ENCODE measurements around the gene MRTFA. TPM values are rescaled to one million over a fixed set of nuclear protein-coding genes. Genes with fewer than 3 reads are reported as not detected.
A peak's percentile ranks its signal among the peaks of the same experiment; 100 is the strongest.

Gene MRTFA
- total and polyA plus RNA-seq, 5 experiments from 2014 or later = 10.7 to 122 (median 31.0) TPM

DNA sequence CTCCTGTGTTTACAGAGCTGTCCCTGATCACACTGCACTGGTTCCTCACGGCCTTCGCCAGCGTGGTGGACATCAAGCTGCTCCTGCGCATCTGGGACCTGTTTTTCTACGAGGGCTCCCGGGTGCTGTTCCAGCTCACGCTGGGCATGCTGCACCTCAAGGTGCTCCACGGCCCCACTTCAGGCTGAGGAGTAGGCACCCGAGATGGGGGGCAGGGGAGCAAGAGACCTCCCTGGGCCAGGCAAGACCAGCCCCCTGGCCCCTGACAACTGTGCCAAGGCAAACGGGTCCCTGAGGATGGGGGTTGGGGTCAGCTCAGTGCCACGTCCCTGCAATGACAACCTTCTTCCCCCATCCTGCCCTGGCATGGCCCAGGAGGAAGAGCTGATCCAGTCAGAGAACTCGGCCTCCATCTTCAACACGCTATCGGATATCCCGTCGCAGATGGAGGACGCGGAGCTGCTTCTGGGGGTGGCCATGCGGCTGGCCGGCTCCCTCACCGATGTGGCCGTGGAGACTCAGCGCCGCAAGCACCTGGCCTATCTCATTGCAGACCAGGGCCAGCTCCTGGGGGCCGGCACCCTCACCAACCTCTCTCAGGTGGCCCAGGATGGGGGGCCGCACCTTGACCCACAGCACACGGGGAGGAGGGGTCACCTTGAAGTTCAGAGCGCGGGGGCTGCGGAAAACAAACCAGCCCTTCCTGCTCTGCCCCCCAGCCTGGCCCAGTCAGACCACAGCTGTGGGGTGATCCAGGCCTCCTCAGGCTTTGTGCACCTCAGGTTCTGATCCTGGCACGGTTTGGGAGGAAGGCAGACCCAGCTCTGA lies 230.2 kb downstream of the MRTFA start:
- H3K4me1 Mint-ChIP-seq = peaks cover 21 to 35% (median 33%) of the 10 kb centered on the region in 4 donors
- POLR2A ChIA-PET = interaction anchor here (0.7 to 2.9 kb wide), 3 partner anchors 10 to 26 kb away, joined by 3 to 15 read pairs (median 6); no protein-coding TSS in a partner anchor

GRCh38 chr22:40405178-40406062 lies 231.1 kb downstream of the MRTFA start:
- ATAC-seq (no peak), DNase-seq (no peak)
- Mint-ChIP-seq H3K27ac (peak overlapping the region in 3 of 10 donors; percentile 56 to 72 (median 57)), H3K4me1 (peaks cover 21 to 44% (median 41%) of the 10 kb centered on the region in 4 donors), H3K9me3 (no peaks in the 10 kb centered on the region), H3K4me3 (no peak overlapping the region), H3K36me3 (peaks cover 0 to 62% (median 15%) of the 10 kb centered on the region in 3 donors), H3K27me3 (no peaks in the 10 kb centered on the region)
- POLR2A ChIA-PET = interaction anchor here (0.7 to 2.9 kb wide), 2 partner anchors 11 to 27 kb away, joined by 3 to 15 read pairs; no protein-coding TSS in a partner anchor

More for the DNA sequence above, 230.2 kb downstream of the MRTFA start:
- ATAC-seq (no peak), DNase-seq (no peak)
- H3K9me3 Mint-ChIP-seq = no peaks in the 10 kb centered on the region
- H3K27ac Mint-ChIP-seq = peak overlapping the region in 1 of 10 donors; percentile 72
- H3K4me3 Mint-ChIP-seq = no peak overlapping the region
- H3K27me3 Mint-ChIP-seq = no peaks in the 10 kb centered on the region
- H3K36me3 Mint-ChIP-seq = peaks cover 0 to 70% (median 15%) of the 10 kb centered on the region in 3 donors

DNA sequence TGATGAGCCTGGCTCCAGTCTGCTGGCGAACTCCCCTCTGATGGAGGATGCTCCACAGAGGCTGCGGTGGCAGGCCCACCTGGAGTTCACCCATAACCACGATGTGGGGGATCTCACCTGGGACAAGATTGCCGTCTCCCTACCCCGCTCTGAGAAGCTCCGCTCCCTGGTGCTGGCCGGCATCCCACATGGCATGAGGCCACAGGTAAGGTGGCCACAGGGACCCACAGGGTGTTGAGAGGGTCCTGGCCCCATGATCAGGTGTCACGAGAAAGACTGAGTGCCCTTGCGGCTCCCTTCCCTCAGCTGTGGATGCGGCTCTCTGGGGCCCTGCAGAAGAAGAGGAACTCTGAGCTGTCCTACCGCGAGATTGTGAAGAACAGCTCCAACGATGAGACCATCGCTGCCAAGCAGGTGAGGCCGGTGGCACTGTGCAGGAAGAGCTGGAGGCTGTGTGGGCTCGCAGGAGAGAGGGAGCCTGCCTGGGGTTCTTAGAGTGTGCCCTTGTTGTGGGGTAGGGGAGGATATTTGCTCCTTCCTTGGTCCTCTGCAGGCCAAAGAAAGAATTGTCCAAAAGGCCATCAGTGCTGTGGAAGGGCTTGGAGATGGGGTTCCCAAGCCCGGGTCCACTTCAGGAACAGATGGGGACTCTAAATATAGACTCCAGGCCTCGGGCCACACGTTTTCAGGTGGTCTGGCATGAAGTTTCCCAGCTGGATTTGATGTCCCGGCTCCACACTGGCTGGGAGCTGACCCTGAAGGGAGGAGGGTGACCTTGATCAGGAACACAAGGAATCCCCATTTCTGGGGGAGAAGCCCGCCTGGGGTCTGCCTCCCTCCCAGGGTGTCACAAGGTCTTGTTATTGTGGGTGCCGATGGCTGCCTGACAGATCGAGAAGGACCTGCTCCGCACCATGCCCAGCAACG lies 232.0 kb downstream of the MRTFA start:
- Mint-ChIP-seq H3K9me3 (no peaks in the 10 kb centered on the region), H3K4me1 (peaks cover 25 to 51% (median 50%) of the 10 kb centered on the region in 4 donors), H3K27ac (peak overlapping the region in 8 of 10 donors; percentile 11 to 96 (median 93)), H3K27me3 (no peaks in the 10 kb centered on the region), H3K36me3 (peaks cover 0 to 53% (median 15%) of the 10 kb centered on the region in 3 donors), H3K4me3 (peak overlapping the region in 4 of 10 donors; percentile 4 to 45 (median 32))
- DNase-seq (no peak), ATAC-seq (no peak)
- POLR2A ChIA-PET = interaction anchor here (1.1 to 1.6 kb wide), 2 partner anchors 11 to 22 kb away, joined by 3 to 9 read pairs; no protein-coding TSS in a partner anchor

- Mint-ChIP-seq H3K4me1 (peaks cover 28 to 60% (median 57%) of the 10 kb centered on the region in 4 donors), H3K27me3 (no peaks in the 10 kb centered on the region), H3K36me3 (peaks cover 0 to 46% (median 15%) of the 10 kb centered on the region in 3 donors), H3K9me3 (no peaks in the 10 kb centered on the region), H3K27ac (peak overlapping the region; percentile 76 to 96 (median 94)), H3K4me3 (peak overlapping the region in 6 of 10 donors; percentile 19 to 81 (median 35))
- no peak for ATAC-seq
- no peak for DNase-seq
- POLR2A ChIA-PET = interaction anchor here (0.5 to 1.6 kb wide), 4 partner anchors 12 to 203 kb away, joined by 3 to 9 read pairs (median 4); no protein-coding TSS in a partner anchor
Observed at GRCh38 chr22:40403651-40404050, 232.9 kb downstream of the MRTFA start.

- Mint-ChIP-seq H3K27ac (peak overlapping the region; percentile 60 to 96 (median 95)), H3K9me3 (no peaks in the 10 kb centered on the region), H3K27me3 (no peaks in the 10 kb centered on the region), H3K4me1 (peaks cover 28 to 65% (median 62%) of the 10 kb centered on the region in 4 donors), H3K36me3 (peaks cover 0 to 41% (median 15%) of the 10 kb centered on the region in 3 donors), H3K4me3 (peak overlapping the region in 7 of 10 donors; percentile 15 to 81 (median 65))
- no peak for ATAC-seq
- DNase-seq = no peak
- POLR2A ChIA-PET = interaction anchor here (0.5 to 1.6 kb wide), 3 partner anchors 13 to 203 kb away, joined by 3 to 9 read pairs (median 4); no protein-coding TSS in a partner anchor
Observed at GRCh38 chr22:40403141-40403540, 233.4 kb downstream of the MRTFA start.

DNA sequence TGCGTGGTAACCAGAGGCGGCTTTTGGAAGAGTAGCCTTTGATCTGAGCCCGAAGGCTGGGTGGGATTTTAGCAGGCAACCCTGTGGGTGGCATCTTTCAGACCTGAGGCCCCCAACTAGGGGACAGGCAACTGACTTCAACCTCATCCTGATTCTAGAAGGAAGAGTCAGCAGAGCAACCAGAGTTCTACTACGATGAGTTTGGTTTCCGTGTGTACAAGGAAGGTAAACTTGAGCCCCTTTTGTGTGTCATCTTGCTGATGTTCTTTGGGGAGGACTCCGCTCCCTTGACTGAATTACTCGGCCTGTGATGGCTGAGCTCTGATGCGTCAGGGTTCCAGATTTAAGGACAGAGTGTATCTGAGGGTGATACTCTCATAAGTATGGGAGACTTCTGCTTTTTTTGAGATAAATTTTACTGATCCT lies 234.5 kb downstream of the MRTFA start:
- ATAC-seq (peak; percentile 35 to 54), DNase-seq (peak in 2 of 10 donors; percentile 10 to 36)
- H3K27me3 Mint-ChIP-seq = no peaks in the 10 kb centered on the region
- peak overlapping the region; percentile 93 to 96 (median 95) for H3K27ac Mint-ChIP-seq
- peaks cover 31 to 75% (median 72%) of the 10 kb centered on the region in 4 donors for H3K4me1 Mint-ChIP-seq
- H3K9me3 Mint-ChIP-seq = no peaks in the 10 kb centered on the region
- POLR2A ChIA-PET = interaction anchor here (0.6 to 2.9 kb wide), 5 partner anchors 10 to 295 kb away, joined by 3 to 13 read pairs (median 4); no protein-coding TSS in a partner anchor
- H3K4me3 Mint-ChIP-seq = peak overlapping the region; percentile 65 to 84 (median 80)
- peaks cover 0 to 32% (median 11%) of the 10 kb centered on the region in 3 donors for H3K36me3 Mint-ChIP-seq

GRCh38 chr22:40401532-40401931 lies 235.0 kb downstream of the MRTFA start:
- Mint-ChIP-seq H3K27me3 (no peaks in the 10 kb centered on the region), H3K36me3 (peaks cover 0 to 27% (median 11%) of the 10 kb centered on the region in 3 donors), H3K4me1 (peaks cover 34 to 79% (median 77%) of the 10 kb centered on the region in 4 donors), H3K4me3 (peak overlapping the region; percentile 65 to 84 (median 80)), H3K9me3 (no peaks in the 10 kb centered on the region), H3K27ac (peak overlapping the region; percentile 93 to 96 (median 95))
- POLR2A ChIA-PET = interaction anchor here (0.5 to 2.9 kb wide), 12 partner anchors 10 to 355 kb away, joined by 3 to 13 read pairs (median 4); no protein-coding TSS in a partner anchor
- peak in 7 of 10 donors; percentile 31 to 54 (median 44) for DNase-seq
- ATAC-seq = peak; percentile 82 to 84

GRCh38 chr22:40400159-40400558 lies 236.4 kb downstream of the MRTFA start:
- ATAC-seq (peak; percentile 41 to 55), DNase-seq (peak in 9 of 10 donors; percentile 25 to 79 (median 47))
- peaks cover 0 to 19% (median 11%) of the 10 kb centered on the region in 3 donors for H3K36me3 Mint-ChIP-seq
- H3K4me3 Mint-ChIP-seq = peak overlapping the region; percentile 62 to 85 (median 79)
- POLR2A ChIA-PET = interaction anchor here (0.6 to 2.9 kb wide), 11 partner anchors 9 to 356 kb away, joined by 3 to 13 read pairs (median 4); no protein-coding TSS in a partner anchor
- peaks cover 41 to 91% (median 88%) of the 10 kb centered on the region in 4 donors for H3K4me1 Mint-ChIP-seq
- H3K27ac Mint-ChIP-seq = peak overlapping the region; percentile 91 to 96 (median 95)
- H3K9me3 Mint-ChIP-seq = no peaks in the 10 kb centered on the region
- no peaks in the 10 kb centered on the region for H3K27me3 Mint-ChIP-seq

- POLR2A ChIA-PET = interaction anchor here (0.5 to 2.4 kb wide), 9 partner anchors 10 to 355 kb away, joined by 3 to 10 read pairs (median 3); no protein-coding TSS in a partner anchor
- Mint-ChIP-seq H3K36me3 (peaks cover 0 to 17% (median 10%) of the 10 kb centered on the region in 3 donors), H3K4me3 (peak overlapping the region; percentile 62 to 85 (median 79)), H3K9me3 (no peaks in the 10 kb centered on the region), H3K27ac (peak overlapping the region; percentile 91 to 96 (median 95)), H3K27me3 (no peaks in the 10 kb centered on the region), H3K4me1 (peaks cover 42 to 96% (median 92%) of the 10 kb centered on the region in 4 donors)
- DNase-seq (no peak), ATAC-seq (no peak)
Observed at GRCh38 chr22:40399621-40400020, 236.9 kb downstream of the MRTFA start.

GRCh38 chr22:40397396-40397795 lies 239.1 kb downstream of the MRTFA start:
- H3K4me3 Mint-ChIP-seq = peak overlapping the region in 5 of 10 donors; percentile 5 to 66 (median 26)
- no peaks in the 10 kb centered on the region for H3K36me3 Mint-ChIP-seq
- no peaks in the 10 kb centered on the region for H3K27me3 Mint-ChIP-seq
- H3K27ac Mint-ChIP-seq = peak overlapping the region; percentile 51 to 96 (median 85)
- DNase-seq (no peak), ATAC-seq (no peak)
- H3K4me1 Mint-ChIP-seq = peaks cover 37 to 92% (median 90%) of the 10 kb centered on the region in 4 donors
- no peaks in the 10 kb centered on the region for H3K9me3 Mint-ChIP-seq
- POLR2A ChIA-PET = interaction anchor here (0.7 to 2.3 kb wide), 4 partner anchors 11 to 297 kb away, joined by 3 to 11 read pairs (median 6); no protein-coding TSS in a partner anchor
